OCI-LY7 (cell line): ENCODE results near the gene AKAP12. TPM values are rescaled to one million over a fixed set of nuclear protein-coding genes. Genes with fewer than 3 reads are reported as not detected.

Source experiments
- BruUV-seq: library from RNA; stranded (reverse); fragments of 400-500 nt; replicated peaks from 2 replicates; lab custom pipeline; 2021; lab: Mats Ljungman, UMichigan
- CTCF ChIA-PET: fragments of 300-600 bp; sonication (Branson Sonifier 250); formaldehyde crosslinking; loops from one replicate; lab custom pipeline; 2022; ENCODE audit warnings: antibody characterized with exemption; ENCODE audit not compliant: unreplicated experiment; lab: Charles Lee
- POLR2A ChIA-PET: fragments of 300-600 bp; sonication (Branson Sonifier 250); formaldehyde crosslinking; loops from one replicate; lab custom pipeline; 2022; ENCODE audit warnings: antibody characterized with exemption; lab: Charles Lee
- DNase-seq: peaks from one replicate; pipeline ENCODE4 v3.0.0-alpha.2; 2015; ENCODE audit warnings: low spot score
- H2AFZ ChIP-seq: fragments of 200-600 bp; sonication (generic), shearing (Covaris generic); 2 replicates; pipeline ENCODE4 v1.6.1; 2014; ENCODE audit warnings: mild to moderate bottlenecking, antibody characterized with exemption, low read length, moderate library complexity
- H3K27ac ChIP-seq: fragments of 200-600 bp; sonication (generic); 2 replicates; pipeline ENCODE4 v1.5.1; 2014; ENCODE audit warnings: mixed run types, low read depth, mild to moderate bottlenecking, moderate library complexity, low read length, inconsistent platforms; ENCODE audit not compliant: poor library complexity, severe bottlenecking
- H3K36me3 ChIP-seq: fragments of 200-600 bp; sonication (generic); 2 replicates; pipeline ENCODE4 v1.6.1; 2014; ENCODE audit warnings: mild to moderate bottlenecking, antibody characterized with exemption, low read length, moderate library complexity, mixed read lengths; ENCODE audit not compliant: insufficient read depth
- H3K4me1 ChIP-seq: fragments of 200-600 bp; sonication (generic); 2 replicates; pipeline ENCODE4 v1.5.1; 2014; ENCODE audit warnings: mild to moderate bottlenecking, low read length; ENCODE audit not compliant: insufficient read depth, poor library complexity, severe bottlenecking
- H3K4me2 ChIP-seq: fragments of 200-600 bp; sonication (generic); 2 replicates; pipeline ENCODE4 v1.6.1; 2014; ENCODE audit warnings: mild to moderate bottlenecking, low read length
- H3K4me3 ChIP-seq: fragments of 200-600 bp; sonication (generic); 2 replicates; pipeline ENCODE4 v1.5.1; 2014; ENCODE audit warnings: mild to moderate bottlenecking, low read depth, low read length; ENCODE audit not compliant: poor library complexity, severe bottlenecking
- H3K79me2 ChIP-seq: fragments of 200-600 bp; sonication (generic); 2 replicates; pipeline ENCODE4 v1.6.1; 2016; ENCODE audit warnings: low read depth, mild to moderate bottlenecking, low read length, moderate library complexity, mixed read lengths; ENCODE audit not compliant: insufficient read depth
- H3K9me2 ChIP-seq: fragments of 200-600 bp; sonication (generic); 2 replicates; pipeline ENCODE4 v1.6.1; 2016; ENCODE audit warnings: mild to moderate bottlenecking, low read length, mixed read lengths; ENCODE audit not compliant: insufficient read depth
- H3K9me3 ChIP-seq: fragments of 200-600 bp; sonication (generic); 2 replicates; pipeline ENCODE4 v1.6.1; 2014; ENCODE audit warnings: mild to moderate bottlenecking, mixed run types, low read length, mixed read lengths
- H4K20me1 ChIP-seq: fragments of 200-600 bp; sonication (generic); 2 replicates; pipeline ENCODE4 v1.6.1; 2014; ENCODE audit warnings: mild to moderate bottlenecking, antibody characterized with exemption, low read length, moderate library complexity, mixed read lengths; ENCODE audit not compliant: insufficient read depth
- CTCF ChIP-seq: fragments of 200-600 bp; sonication (generic); conservative IDR thresholded peaks from 2 replicates; pipeline ENCODE4 v1.5.1; 2014; ENCODE audit warnings: mild to moderate bottlenecking, antibody characterized with exemption, low read length, moderate library complexity, mixed read lengths
- EZH2phosphoT487 ChIP-seq: fragments of 200-600 bp; sonication (generic); IDR thresholded peaks from 2 replicates; pipeline ENCODE4 v1.6.1; 2018; ENCODE audit warnings: low read depth, borderline replicate concordance, mild to moderate bottlenecking, mixed run types, antibody characterized with exemption, low read length, moderate library complexity, mixed read lengths
- intact Hi-C: fragments of 100-400 bp; cut with micrococcal nuclease; formaldehyde crosslinking; loops from one replicate; pipeline ENCODE4 v1.10.0; 2022; ENCODE audit not compliant: unreplicated experiment
- total RNA-seq, 2 experiments: library from RNA; depleted of rRNA in 1 of 2; stranded (reverse); fragments of >200 nt in 1 of 2; shearing (Covaris generic) in 1 of 2; gene quantifications; 2 replicates each; pipeline ENCODE4 v1.2.3, GENCODE V29; 2014 to 2022

Gene AKAP12
- total RNA-seq, 2 experiments from 2014 or later = 0.23 TPM; not detected in 1

GRCh38 chr6:151286214-151286613 is 46.4 kb downstream of the AKAP12 start:
- no peak overlapping the region for H3K4me3 ChIP-seq
- H3K9me2 ChIP-seq = no peaks in the 10 kb centered on the region
- no peaks in the 10 kb centered on the region for H3K79me2 ChIP-seq

GRCh38 chr6:151288712-151289398 is 49.1 kb downstream of the AKAP12 start:
- Histone ChIP-seq H3K27ac (no peak overlapping the region), H3K4me2 (no peak overlapping the region), H3K79me2 (no peaks in the 10 kb centered on the region), H3K36me3 (no peaks in the 10 kb centered on the region), H3K4me1 (no peaks in the 10 kb centered on the region), H2AFZ (no peak overlapping the region), H3K9me3 (no peaks in the 10 kb centered on the region), H3K9me2 (no peaks in the 10 kb centered on the region), H3K4me3 (no peak overlapping the region), H4K20me1 (no peaks in the 10 kb centered on the region)
- no TSS peak for BruUV-seq
- no peak for DNase-seq
- no peak for TF ChIP-seq EZH2phosphoT487
- TF ChIP-seq CTCF = no peak
- intact Hi-C loops = no loop called here
- ChIA-PET CTCF (no interaction called here), POLR2A (no interaction called here)

More at GRCh38 chr6:151286214-151286613, 46.4 kb downstream of the AKAP12 start:
- Histone ChIP-seq H4K20me1 (no peaks in the 10 kb centered on the region), H3K4me2 (no peak overlapping the region), H3K27ac (no peak overlapping the region), H3K4me1 (no peaks in the 10 kb centered on the region), H3K9me3 (no peaks in the 10 kb centered on the region), H3K36me3 (no peaks in the 10 kb centered on the region), H2AFZ (no peak overlapping the region)
- intact Hi-C loops = no loop called here
- no peak for TF ChIP-seq EZH2phosphoT487
- no peak for TF ChIP-seq CTCF
- ChIA-PET POLR2A (no interaction called here), CTCF (no interaction called here)
- DNase-seq = no peak
- no TSS peak for BruUV-seq

GRCh38 chr6:151289399-151290007 is 49.7 kb downstream of the AKAP12 start:
- no peaks in the 10 kb centered on the region for H3K79me2 ChIP-seq
- no peaks in the 10 kb centered on the region for H3K4me1 ChIP-seq
- DNase-seq = no peak
- H2AFZ ChIP-seq = no peak overlapping the region
- H3K4me2 ChIP-seq = no peak overlapping the region
- no peaks in the 10 kb centered on the region for H3K9me2 ChIP-seq
- no peaks in the 10 kb centered on the region for H3K9me3 ChIP-seq
- H3K27ac ChIP-seq = no peak overlapping the region
- intact Hi-C loops = no loop called here
- ChIA-PET CTCF (no interaction called here), POLR2A (interaction anchor here (0.6 kb wide), 1 partner anchor 134 kb away, joined by 6 read pairs; no protein-coding TSS in a partner anchor)
- H3K36me3 ChIP-seq = no peaks in the 10 kb centered on the region
- TF ChIP-seq CTCF (no peak), EZH2phosphoT487 (no peak)
- H3K4me3 ChIP-seq = no peak overlapping the region
- H4K20me1 ChIP-seq = no peaks in the 10 kb centered on the region
- BruUV-seq = no TSS peak
